RPMI7951 (cell line): Measurements from ENCODE around the gene TBXAS1. TPM values are rescaled to one million over a fixed set of nuclear protein-coding genes. Genes with fewer than 3 reads are reported as not detected.
"Not testable (repeated sequence)": the region's sequence is repeated elsewhere in the genome, so short reads cannot be mapped to it uniquely, and the experiment has no call there.

Source experiments
- DNase-seq: peaks from one replicate; pipeline ENCODE4 v3.0.0-alpha.2; 2012; ENCODE audit warnings: low read depth
- total RNA-seq: library from RNA; depleted of rRNA; stranded (reverse); fragments of >200 nt; shearing (Covaris generic); gene quantifications from 2 replicates; pipeline ENCODE4 v1.2.3, GENCODE V29; 2014

The TBXAS1 gene
- total RNA-seq, 1 experiment from 2014 or later, result 3.5 TPM

DNA sequence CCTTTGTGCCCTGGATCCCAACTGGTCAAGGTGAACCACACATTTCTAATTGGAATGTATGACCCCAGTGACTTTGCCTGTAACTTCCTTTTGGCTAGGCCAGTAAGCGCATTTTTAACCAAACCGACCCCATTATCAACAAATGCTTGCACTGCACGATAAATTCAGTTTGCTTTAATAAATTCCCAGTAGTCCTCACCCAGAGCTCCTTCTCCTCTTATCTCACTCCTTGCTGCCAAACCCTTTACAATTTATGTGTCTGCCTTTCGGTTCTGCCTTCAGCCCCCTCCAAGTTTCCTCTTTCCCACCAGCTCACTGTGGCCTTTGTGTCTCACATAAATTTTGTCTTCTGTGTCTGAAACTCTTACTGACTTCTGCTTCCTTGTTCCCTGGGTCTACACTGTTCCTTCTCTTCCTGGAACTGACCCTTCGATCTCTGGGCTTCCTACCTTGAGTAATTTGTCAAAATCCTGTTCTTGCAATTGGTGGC, 59.0 kb downstream of the TBXAS1 start:
- no peak for DNase-seq

GRCh38 chr7:139889186-139889871, 60.3 kb downstream of the TBXAS1 start:
- DNase-seq, result peak; percentile 62

GRCh38 chr7:139893461-139893860, 64.4 kb downstream of the TBXAS1 start:
- DNase-seq, result no peak

DNA sequence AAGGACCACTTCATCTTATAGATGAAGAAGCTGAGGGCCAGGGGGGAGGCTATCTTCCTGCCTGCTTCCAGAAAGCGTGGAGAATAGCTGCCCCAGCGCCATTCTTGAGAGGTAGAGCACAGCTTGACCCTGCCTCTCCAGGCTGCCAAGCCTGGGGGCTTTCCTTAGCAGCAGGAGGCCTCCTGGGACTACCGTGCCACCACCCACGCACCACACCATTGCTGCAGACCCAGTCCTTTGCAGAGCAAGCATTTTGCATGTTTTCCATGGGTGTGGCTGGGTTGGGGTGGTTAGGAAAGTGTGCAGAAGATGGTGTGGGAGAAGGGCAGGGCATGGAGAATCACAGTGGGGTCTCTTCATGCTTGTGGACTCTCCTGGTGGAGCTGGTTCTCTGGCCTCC, 64.9 kb downstream of the TBXAS1 start:
- DNase-seq, result no peak

- DNase-seq, result no peak
These were observed 66.2 kb downstream of the TBXAS1 start for GRCh38 chr7:139895141-139895829.

- DNase-seq, result no peak
These were observed 67.2 kb downstream of the TBXAS1 start for GRCh38 chr7:139896288-139896687.

DNA sequence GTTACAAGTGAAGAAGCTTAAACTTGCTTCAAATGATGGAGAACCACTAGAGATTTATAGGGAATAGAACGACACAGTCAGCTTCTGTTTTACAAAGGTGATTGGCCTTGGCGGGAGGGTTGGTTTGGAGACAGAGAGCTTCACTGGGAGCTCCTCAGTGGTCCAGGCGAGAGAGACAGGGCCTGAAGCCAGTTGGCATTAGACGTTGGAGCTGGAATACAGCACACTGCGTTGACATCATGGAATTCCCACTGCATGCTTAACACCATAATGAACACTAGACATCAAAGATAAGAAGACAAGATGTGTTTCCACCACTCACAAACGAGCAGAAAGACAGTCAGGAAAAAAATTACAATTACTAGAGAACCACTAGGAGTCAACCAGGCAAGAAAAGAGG, 67.8 kb downstream of the TBXAS1 start:
- DNase-seq, result no peak

GRCh38 chr7:139897422-139898090, 68.5 kb downstream of the TBXAS1 start:
- no peak for DNase-seq

DNA sequence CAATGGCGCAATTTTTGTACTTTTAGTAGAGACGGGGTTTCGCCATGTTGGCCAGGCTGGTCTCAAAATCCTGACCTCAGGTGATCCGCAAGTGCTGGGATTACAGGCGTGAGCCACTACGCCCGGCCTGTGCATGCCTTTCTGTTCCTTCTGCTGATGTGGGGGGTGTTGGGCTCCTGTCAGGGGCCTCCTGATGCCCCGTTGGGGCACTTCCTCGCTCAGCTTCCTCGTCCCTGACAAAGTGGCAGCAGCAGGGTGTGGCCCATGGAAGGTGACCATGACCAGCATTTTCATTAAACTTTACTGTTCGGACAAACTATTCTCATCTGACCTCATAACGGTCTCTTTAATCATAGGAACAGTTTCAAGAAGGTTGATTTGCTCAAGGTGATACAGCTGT, 69.4 kb downstream of the TBXAS1 start:
- DNase-seq, result no peak

DNA sequence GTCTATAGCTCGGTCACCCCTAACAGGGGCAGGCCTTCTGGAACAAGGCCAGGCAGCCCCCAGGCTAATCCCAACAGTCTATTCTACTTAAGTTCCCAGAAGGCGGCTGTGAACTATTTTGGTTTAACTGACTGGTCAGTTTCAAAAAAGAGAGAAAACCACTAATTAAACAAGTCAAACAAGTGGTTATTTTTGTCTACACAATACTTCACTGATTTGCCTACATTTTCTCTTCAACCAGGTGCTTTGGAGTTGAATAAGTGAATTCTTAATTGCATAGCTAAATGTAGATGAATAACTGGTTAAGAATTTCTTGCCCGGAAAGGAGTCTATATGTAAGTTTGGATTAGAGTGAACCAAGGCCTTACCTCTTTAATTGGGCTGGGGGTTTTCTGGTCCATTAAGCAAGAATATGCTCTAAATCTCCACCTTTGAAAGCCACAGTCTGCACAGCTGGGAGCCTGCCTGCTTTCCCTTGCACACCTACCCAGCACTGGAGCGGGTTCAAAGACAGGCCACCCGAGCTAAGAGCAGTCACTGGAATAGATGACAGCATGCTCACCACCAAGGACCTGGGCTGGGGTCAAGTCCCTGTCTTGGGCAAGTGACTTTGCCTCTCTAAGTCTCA, 70.4 kb downstream of the TBXAS1 start:
- DNase-seq, result no peak

GRCh38 chr7:139900326-139900725, 71.3 kb downstream of the TBXAS1 start:
- DNase-seq, result no peak

- no peak for DNase-seq
These were observed 72.2 kb downstream of the TBXAS1 start for GRCh38 chr7:139901056-139901795.

DNA sequence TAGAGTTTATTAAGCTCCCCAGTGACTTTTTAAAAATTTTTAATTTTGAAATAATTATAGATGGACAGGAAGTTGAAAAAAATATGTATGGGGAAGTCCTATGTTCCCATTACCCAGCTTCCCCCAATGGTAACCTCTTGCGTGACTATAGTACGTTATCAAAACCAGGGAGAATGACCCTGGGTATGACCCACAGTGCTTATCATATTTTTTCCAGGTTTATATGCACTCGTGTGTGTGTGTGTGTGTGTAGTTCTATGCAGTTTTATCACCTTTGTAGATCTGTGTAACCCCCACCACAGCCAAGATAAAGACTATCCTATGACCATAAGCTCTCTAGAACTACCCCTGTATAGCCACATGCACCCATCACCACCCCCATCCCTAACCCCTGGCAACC, 72.8 kb downstream of the TBXAS1 start:
- DNase-seq, result no peak

GRCh38 chr7:139902436-139903102, 73.5 kb downstream of the TBXAS1 start:
- DNase-seq, result no peak

DNA sequence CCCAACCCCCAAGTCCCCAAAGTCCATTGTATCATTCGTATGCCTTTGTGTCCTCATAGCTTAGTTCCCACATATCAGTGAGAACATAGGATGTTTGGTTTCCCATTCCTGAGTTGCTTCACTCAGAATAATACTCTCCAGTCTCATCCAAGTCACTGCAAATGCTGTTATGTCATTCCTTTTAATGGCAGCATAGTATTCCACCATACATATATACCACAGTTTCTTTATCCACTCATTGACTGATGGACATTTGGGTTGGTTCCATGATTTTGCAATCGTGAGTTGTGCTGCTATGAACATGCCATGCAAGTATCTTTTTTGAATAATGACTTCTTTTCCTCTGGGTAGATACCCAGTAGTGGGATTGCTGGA, 74.0 kb downstream of the TBXAS1 start:
- not testable (repeated sequence) for DNase-seq

- no peak for DNase-seq
These were observed 77.8 kb downstream of the TBXAS1 start for GRCh38 chr7:139906879-139907278.

- no peak for DNase-seq
These were observed 79.7 kb downstream of the TBXAS1 start for GRCh38 chr7:139908792-139909191.

- peak; percentile 25 for DNase-seq
These were observed 80.5 kb downstream of the TBXAS1 start for GRCh38 chr7:139909379-139910050.

DNA sequence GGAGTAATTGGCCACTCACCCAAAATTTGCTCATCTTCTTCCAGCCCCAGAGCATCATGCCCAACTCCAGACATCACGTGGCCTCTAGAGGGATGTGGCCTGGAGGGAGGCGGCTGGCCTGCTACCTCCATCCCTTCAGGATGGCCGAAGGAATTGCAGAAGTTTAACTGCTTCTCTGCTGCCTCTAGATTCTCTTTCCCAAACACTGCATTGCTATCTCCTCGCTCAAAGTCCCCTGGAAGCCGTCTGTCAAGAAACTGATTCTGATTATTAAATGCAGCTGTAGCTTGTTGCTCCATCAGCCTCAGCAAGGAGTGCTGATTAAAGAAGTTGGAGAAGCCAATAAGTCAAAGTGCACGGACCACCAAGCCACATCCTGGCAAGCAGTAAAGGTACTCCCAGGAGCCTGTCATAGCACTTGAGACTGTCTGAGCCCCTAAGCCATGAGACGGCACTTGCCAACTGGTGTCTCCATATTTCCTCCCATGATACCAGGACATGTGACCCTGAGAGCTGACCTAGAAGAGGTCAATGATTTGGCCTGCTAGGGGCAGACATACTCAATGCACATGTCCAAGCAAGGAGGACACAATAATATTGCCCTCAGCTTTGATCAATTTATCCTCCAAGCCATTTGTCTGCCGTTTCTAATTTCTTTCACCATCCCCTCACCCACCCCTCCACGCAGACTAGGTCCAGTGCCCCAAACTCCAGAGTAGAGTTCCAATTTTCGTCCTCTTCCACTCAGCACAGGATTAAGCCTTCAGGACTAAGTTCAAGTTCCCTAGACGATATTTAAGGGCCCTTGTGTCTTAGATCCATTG, 84.2 kb downstream of the TBXAS1 start:
- DNase-seq, result no peak

DNA sequence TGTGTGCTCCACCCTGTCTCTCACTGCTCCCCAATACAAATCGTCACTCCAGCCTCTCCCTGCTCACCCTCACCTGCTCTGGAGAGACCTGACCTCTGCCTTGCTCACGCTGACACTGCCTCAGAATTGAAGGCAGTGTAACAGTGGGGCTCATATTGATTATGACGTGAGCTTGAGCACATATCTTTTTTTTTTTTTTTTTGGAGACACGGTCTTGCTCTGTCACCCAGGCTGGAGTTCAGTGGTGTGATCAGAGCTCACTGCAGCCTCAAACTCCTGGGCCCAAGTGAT, 84.7 kb downstream of the TBXAS1 start:
- DNase-seq, result no peak
